C4-2B (cell line): Measurements from ENCODE around the gene RPS6KA3.
"Not testable (repeated sequence)": the region's sequence is repeated elsewhere in the genome, so short reads cannot be mapped to it uniquely, and the experiment has no call there.

Source experiments
- ZFX ChIP-seq: fragments of 450-650 bp; IDR thresholded peaks from 2 replicates; pipeline ENCODE4 v1.6.1; 2017
- TF ChIP-seq, protein P1 (sequence below): fragments of 450-650 bp; conservative IDR thresholded peaks from 2 replicates; pipeline ENCODE4 v1.5.1; 2017; ENCODE audit warnings: mild to moderate bottlenecking

- TF ChIP-seq, protein P1, sequence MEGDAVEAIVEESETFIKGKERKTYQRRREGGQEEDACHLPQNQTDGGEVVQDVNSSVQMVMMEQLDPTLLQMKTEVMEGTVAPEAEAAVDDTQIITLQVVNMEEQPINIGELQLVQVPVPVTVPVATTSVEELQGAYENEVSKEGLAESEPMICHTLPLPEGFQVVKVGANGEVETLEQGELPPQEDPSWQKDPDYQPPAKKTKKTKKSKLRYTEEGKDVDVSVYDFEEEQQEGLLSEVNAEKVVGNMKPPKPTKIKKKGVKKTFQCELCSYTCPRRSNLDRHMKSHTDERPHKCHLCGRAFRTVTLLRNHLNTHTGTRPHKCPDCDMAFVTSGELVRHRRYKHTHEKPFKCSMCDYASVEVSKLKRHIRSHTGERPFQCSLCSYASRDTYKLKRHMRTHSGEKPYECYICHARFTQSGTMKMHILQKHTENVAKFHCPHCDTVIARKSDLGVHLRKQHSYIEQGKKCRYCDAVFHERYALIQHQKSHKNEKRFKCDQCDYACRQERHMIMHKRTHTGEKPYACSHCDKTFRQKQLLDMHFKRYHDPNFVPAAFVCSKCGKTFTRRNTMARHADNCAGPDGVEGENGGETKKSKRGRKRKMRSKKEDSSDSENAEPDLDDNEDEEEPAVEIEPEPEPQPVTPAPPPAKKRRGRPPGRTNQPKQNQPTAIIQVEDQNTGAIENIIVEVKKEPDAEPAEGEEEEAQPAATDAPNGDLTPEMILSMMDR = not testable (repeated sequence)
- not testable (repeated sequence) for TF ChIP-seq ZFX
Measured at GRCh38 chrX:20250146-20250545, 16.6 kb downstream of the RPS6KA3 start.
